MM.1S (cell line): Measurements from ENCODE around the gene NFATC2.

Source experiments
- CTCF ChIP-seq: fragments of 300-600 bp; sonication (generic); IDR thresholded peaks from 2 replicates; pipeline ENCODE4 v1.5.1; 2016; ENCODE audit warnings: antibody characterized with exemption, low read length, mixed read lengths
- EZH2 ChIP-seq: fragments of 300-600 bp; sonication (generic); optimal IDR thresholded peaks from 2 replicates; pipeline ENCODE3; 2017; ENCODE audit warnings: low read depth, mild to moderate bottlenecking, antibody characterized with exemption, low read length, mixed read lengths
- EZH2phosphoT487 ChIP-seq: fragments of 300-600 bp; sonication (generic); IDR thresholded peaks from 2 replicates; pipeline ENCODE4 v1.6.1; 2018; ENCODE audit warnings: antibody characterized with exemption, low read length

GRCh38 chr20:51365670-51366069 lies 176.8 kb downstream of the NFATC2 start:
- no peak for TF ChIP-seq CTCF
- no peak for TF ChIP-seq EZH2
- TF ChIP-seq EZH2phosphoT487 = no peak
